ENCODE results near the gene OPA1.

DNA sequence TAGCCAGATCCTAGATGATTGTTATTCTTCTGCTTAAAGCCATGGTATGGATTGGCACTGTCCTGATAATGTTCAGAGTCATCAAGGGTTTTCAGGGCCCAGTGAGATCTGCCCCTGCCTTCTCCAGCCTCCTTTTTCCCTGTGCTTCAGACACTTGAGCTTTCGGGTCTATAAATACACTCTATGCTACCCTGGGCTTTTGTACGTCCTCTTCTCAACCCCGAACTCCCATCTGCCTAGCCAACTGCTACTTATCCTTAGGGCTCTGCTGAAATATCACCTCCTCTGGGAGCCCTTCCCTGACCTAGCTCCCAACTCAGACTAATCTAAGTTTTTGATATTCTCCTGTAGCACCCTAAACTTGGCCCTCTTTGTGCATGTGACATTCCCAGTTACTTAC lies 115.3 kb downstream of the OPA1 start:
- TF ChIP-seq, protein P1, sequence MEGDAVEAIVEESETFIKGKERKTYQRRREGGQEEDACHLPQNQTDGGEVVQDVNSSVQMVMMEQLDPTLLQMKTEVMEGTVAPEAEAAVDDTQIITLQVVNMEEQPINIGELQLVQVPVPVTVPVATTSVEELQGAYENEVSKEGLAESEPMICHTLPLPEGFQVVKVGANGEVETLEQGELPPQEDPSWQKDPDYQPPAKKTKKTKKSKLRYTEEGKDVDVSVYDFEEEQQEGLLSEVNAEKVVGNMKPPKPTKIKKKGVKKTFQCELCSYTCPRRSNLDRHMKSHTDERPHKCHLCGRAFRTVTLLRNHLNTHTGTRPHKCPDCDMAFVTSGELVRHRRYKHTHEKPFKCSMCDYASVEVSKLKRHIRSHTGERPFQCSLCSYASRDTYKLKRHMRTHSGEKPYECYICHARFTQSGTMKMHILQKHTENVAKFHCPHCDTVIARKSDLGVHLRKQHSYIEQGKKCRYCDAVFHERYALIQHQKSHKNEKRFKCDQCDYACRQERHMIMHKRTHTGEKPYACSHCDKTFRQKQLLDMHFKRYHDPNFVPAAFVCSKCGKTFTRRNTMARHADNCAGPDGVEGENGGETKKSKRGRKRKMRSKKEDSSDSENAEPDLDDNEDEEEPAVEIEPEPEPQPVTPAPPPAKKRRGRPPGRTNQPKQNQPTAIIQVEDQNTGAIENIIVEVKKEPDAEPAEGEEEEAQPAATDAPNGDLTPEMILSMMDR (IDR thresholded peaks at IDR 0.05; ENCODE audit: low read depth, low read length, poor library complexity, severe bottlenecking): no peak
- no peak for TF ChIP-seq EZH2phosphoT487 (IDR thresholded peaks at IDR 0.05; ENCODE audit: borderline replicate concordance, low read length)

Data from DOHH2 (cell line).